Effector memory CD4-positive, alpha-beta T cell (primary cell): ENCODE measurements around the gene NIN.
A peak's percentile ranks its signal among the peaks of the same experiment; 100 is the strongest.

Experiments used
- DNase-seq, 3 donors: peaks; one replicate each; pipeline ENCODE4 v3.0.0-alpha.2; 2020
- H3K27ac ChIP-seq: 2 replicates; pipeline ENCODE4 v1.7.0; 2013; ENCODE audit warnings: mild to moderate bottlenecking, low read length, moderate library complexity; ENCODE audit not compliant: insufficient read depth, poor library complexity, severe bottlenecking
- H3K27me3 ChIP-seq: replicated peaks from 2 replicates; pipeline ENCODE4 v1.7.0; 2013; ENCODE audit warnings: mild to moderate bottlenecking, low read length; ENCODE audit not compliant: insufficient read depth, control insufficient read depth, poor library complexity, severe bottlenecking
- H3K36me3 ChIP-seq: 2 replicates; pipeline ENCODE4 v1.7.0; 2013; ENCODE audit warnings: mild to moderate bottlenecking, low read length, moderate library complexity; ENCODE audit not compliant: control insufficient read depth, insufficient read depth
- H3K4me1 ChIP-seq: 2 replicates; pipeline ENCODE4 v1.7.0; 2013; ENCODE audit warnings: low read length, mild to moderate bottlenecking; ENCODE audit not compliant: control insufficient read depth, insufficient read depth, poor library complexity, severe bottlenecking
- H3K4me3 ChIP-seq: 2 replicates; pipeline ENCODE4 v1.7.0; 2013; ENCODE audit warnings: low read length, low read depth, mild to moderate bottlenecking; ENCODE audit not compliant: insufficient read depth, poor library complexity, severe bottlenecking
- H3K9me3 ChIP-seq: 2 replicates; pipeline ENCODE4 v1.7.0; 2013; ENCODE audit warnings: mild to moderate bottlenecking, low read length, moderate library complexity; ENCODE audit not compliant: control insufficient read depth

Gene NIN

DNA sequence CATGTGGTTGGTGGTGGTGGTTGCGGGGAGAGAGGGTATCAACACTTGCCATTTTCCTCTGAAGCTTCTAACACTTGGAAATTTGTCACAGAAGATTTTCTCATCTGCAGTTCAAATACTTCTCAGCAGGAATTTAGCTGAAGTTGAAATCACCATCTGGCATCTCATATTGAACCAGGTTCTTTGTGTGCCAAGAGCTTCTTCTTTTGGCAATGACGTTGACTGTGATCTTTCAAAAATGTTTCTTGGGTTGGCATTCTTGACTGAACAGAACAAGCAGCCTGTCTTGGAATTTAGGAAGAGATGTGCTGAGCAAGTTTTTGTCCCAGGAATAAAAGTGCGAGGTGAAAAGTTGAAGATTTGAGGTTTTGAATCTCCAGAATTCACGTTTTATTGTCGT lies 8.7 kb upstream of the NIN start:
- peaks cover 4% of the 10 kb centered on the region for H3K4me1 ChIP-seq
- no peak overlapping the region for H3K27ac ChIP-seq
- H3K4me3 ChIP-seq = no peak overlapping the region
- no peaks in the 10 kb centered on the region for H3K36me3 ChIP-seq
- no peaks in the 10 kb centered on the region for H3K27me3 ChIP-seq
- H3K9me3 ChIP-seq = no peaks in the 10 kb centered on the region
- no peak for DNase-seq

GRCh38 chr14:50839048-50839447 lies 8.1 kb upstream of the NIN start:
- Histone ChIP-seq H3K9me3 (no peaks in the 10 kb centered on the region), H3K27ac (no peak overlapping the region), H3K4me3 (no peak overlapping the region), H3K27me3 (no peaks in the 10 kb centered on the region), H3K36me3 (no peaks in the 10 kb centered on the region), H3K4me1 (peaks cover 4% of the 10 kb centered on the region)
- DNase-seq = no peak

GRCh38 chr14:50837850-50838470 lies 7.0 kb upstream of the NIN start:
- no peak for DNase-seq
- H3K36me3 ChIP-seq = no peaks in the 10 kb centered on the region
- peaks cover 4% of the 10 kb centered on the region for H3K4me1 ChIP-seq
- H3K4me3 ChIP-seq = no peak overlapping the region
- no peaks in the 10 kb centered on the region for H3K9me3 ChIP-seq
- H3K27ac ChIP-seq = no peak overlapping the region
- no peaks in the 10 kb centered on the region for H3K27me3 ChIP-seq

- Histone ChIP-seq H3K4me1 (peaks cover 4% of the 10 kb centered on the region), H3K27ac (no peak overlapping the region), H3K27me3 (no peaks in the 10 kb centered on the region), H3K36me3 (no peaks in the 10 kb centered on the region), H3K4me3 (no peak overlapping the region), H3K9me3 (no peaks in the 10 kb centered on the region)
- DNase-seq = no peak
Measured at GRCh38 chr14:50837271-50837670, 6.3 kb upstream of the NIN start.

- DNase-seq = no peak
- no peaks in the 10 kb centered on the region for H3K27me3 ChIP-seq
- H3K4me3 ChIP-seq = no peak overlapping the region
- no peak overlapping the region for H3K27ac ChIP-seq
- H3K9me3 ChIP-seq = no peaks in the 10 kb centered on the region
- peaks cover 7% of the 10 kb centered on the region for H3K4me1 ChIP-seq
- H3K36me3 ChIP-seq = no peaks in the 10 kb centered on the region
Measured at GRCh38 chr14:50836515-50836914, 5.6 kb upstream of the NIN start.

DNA sequence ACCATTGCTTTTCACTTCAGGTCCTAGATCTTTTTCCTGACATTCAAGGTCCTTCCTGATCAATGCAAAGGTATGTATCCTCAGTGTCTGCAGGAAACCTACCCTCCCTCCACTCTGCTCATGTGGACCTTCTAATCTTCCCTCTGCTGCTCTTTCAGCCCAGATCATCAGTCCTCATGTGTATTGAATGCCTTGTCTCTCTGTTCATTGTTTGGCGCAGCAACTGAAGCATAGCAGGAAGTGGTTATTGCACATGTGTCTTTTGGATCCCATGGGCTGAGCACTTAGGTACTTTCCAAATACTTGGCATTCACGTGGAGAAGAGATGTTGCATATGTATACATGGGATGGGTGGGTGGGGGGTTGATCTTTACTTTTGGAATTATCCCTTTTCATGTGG lies 4.3 kb upstream of the NIN start:
- no peak overlapping the region for H3K27ac ChIP-seq

DNA sequence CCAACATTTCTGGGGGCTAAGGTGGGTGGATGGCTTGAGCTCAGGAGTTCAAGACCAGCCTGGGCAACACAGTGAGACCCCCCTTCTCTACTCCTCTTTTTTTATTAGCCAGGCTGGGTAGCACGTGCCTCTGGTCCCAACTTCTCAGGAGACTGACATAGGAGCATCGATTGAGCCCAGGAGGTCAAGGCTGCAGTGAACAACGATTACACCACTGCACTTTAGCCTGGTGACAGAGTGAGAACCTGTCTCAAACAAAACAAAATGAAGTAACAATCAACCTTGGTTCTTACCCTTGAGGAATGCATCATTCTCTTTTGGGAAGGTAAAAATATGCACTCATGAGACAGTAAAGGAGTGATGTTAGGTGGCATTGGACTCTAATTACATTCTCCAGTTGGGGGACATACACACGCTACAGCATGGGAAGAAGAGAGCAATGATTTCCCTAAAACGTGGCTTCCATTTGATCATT lies 3.9 kb upstream of the NIN start:
- H3K4me3 ChIP-seq = no peak overlapping the region
- no peaks in the 10 kb centered on the region for H3K27me3 ChIP-seq
- peaks cover 7% of the 10 kb centered on the region for H3K4me1 ChIP-seq
- H3K36me3 ChIP-seq = no peaks in the 10 kb centered on the region
- H3K27ac ChIP-seq = no peak overlapping the region
- no peak for DNase-seq
- H3K9me3 ChIP-seq = no peaks in the 10 kb centered on the region

More for the DNA sequence above, 4.3 kb upstream of the NIN start:
- peaks cover 7% of the 10 kb centered on the region for H3K4me1 ChIP-seq
- H3K9me3 ChIP-seq = no peaks in the 10 kb centered on the region
- H3K27me3 ChIP-seq = no peaks in the 10 kb centered on the region
- no peak overlapping the region for H3K4me3 ChIP-seq
- no peak for DNase-seq
- H3K36me3 ChIP-seq = no peaks in the 10 kb centered on the region

GRCh38 chr14:50832935-50833630 lies 2.1 kb upstream of the NIN start:
- Histone ChIP-seq H3K27me3 (no peaks in the 10 kb centered on the region), H3K4me3 (no peak overlapping the region), H3K4me1 (peaks cover 19% of the 10 kb centered on the region), H3K9me3 (no peaks in the 10 kb centered on the region), H3K27ac (no peak overlapping the region), H3K36me3 (no peaks in the 10 kb centered on the region)
- DNase-seq = no peak

- no peak for DNase-seq
- Histone ChIP-seq H3K4me1 (peaks cover 19% of the 10 kb centered on the region), H3K27ac (peak overlapping the region; percentile 76), H3K9me3 (no peaks in the 10 kb centered on the region), H3K27me3 (no peaks in the 10 kb centered on the region), H3K36me3 (no peaks in the 10 kb centered on the region), H3K4me3 (peak overlapping the region; percentile 76)
Measured at GRCh38 chr14:50831726-50832168, 785 bp upstream of the NIN start.
